Measurements from ENCODE around the gene KIAA0408.

DNA sequence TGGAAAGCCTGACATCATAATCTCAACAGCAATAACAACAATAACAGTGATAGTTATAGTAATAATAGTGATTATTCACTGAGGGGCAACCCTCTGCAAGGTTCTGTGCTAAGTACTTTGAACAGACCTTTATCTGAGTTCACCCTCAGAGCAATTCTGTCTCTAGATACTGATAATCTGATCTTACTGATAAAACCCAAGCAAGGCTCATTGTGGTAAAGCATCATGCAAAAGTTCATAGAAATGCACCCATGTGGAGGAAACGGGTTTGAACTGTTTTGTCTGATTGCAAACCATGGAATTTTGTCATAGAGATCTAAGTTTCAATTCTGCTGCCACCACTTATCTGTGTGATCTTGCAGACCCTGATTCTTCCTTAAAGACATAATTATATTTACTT lies 1.3 kb upstream of the KIAA0408 start:
- TF ChIP-seq POLR2A (IDR thresholded peaks at IDR 0.05): no peak
- TF ChIP-seq, protein P1, sequence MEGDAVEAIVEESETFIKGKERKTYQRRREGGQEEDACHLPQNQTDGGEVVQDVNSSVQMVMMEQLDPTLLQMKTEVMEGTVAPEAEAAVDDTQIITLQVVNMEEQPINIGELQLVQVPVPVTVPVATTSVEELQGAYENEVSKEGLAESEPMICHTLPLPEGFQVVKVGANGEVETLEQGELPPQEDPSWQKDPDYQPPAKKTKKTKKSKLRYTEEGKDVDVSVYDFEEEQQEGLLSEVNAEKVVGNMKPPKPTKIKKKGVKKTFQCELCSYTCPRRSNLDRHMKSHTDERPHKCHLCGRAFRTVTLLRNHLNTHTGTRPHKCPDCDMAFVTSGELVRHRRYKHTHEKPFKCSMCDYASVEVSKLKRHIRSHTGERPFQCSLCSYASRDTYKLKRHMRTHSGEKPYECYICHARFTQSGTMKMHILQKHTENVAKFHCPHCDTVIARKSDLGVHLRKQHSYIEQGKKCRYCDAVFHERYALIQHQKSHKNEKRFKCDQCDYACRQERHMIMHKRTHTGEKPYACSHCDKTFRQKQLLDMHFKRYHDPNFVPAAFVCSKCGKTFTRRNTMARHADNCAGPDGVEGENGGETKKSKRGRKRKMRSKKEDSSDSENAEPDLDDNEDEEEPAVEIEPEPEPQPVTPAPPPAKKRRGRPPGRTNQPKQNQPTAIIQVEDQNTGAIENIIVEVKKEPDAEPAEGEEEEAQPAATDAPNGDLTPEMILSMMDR (IDR thresholded peaks at IDR 0.05): no peak

Data from uterus (tissue), 2 donors.